GM19397 (cell line): ENCODE measurements around the gene MAST4.

Experiments used
- ATAC-seq: cut with Tn5 transposase; IDR thresholded peaks from one replicate; pipeline ENCODE4 v1.9.1; 2021; ENCODE audit warnings: mild to moderate bottlenecking, moderate library complexity; ENCODE audit not compliant: unreplicated experiment

Gene MAST4

DNA sequence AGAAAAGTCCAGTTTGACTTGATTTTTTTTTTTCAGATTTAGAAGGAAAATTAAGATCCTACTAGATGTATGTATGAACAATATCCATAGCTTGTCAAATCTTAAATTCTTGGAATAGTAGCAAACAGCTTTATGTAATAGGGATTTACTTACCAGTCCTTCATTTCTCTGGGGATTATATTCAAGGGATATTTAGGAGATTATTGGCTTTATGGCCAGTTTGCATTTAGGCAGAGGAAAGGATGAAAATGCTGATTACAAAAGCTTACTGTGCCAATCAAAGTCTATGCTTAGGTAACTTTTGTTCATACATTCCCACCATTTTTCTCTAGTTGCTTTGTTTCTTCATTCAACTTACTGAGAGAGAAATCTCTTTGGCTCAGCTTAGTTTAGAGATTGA is 47.9 kb downstream of the MAST4 start:
- ATAC-seq: no peak

GRCh38 chr5:66645039-66645438 is 48.8 kb downstream of the MAST4 start:
- no peak for ATAC-seq

DNA sequence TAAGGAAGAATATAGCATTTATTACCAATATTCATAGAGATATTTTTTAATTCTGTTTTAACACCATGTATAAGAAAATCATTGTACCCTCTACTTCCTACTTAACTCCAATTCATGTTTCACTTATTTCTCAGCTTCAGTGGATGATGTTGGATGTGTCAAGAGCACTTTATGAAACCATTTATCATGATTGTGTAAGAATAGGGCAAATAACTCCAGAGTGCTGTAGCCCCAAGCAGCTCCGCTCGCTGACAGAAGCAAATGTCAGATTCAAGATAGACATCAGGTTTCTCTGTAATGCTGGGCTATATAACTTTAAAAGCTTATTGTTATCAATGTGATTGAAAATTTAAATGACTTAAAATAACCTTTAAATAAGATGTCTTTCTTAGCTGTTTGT is 50.4 kb downstream of the MAST4 start:
- ATAC-seq: no peak

- no peak for ATAC-seq
Observed at GRCh38 chr5:66647146-66647856, 51.1 kb downstream of the MAST4 start.

DNA sequence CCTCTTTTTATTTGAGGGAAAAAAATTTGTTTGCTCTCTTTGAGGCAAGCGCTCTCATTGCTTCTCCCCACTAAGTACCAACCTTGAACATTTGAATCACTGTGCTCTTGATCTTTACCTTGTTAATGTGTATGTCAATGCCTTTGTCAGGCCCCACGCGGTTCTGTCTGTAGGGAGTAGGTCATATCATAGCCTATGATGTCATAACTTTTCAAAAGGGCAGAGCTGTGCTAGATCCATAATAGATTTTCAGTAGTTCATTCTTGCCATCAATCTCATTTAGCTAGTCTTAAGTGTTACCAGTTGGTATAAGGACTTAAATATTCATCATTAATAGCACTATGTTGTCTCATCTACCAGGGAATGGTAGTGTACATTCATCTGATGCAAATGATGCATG is 56.6 kb downstream of the MAST4 start:
- ATAC-seq: no peak

- no peak for ATAC-seq
Observed at GRCh38 chr5:66653325-66653724, 57.1 kb downstream of the MAST4 start.

DNA sequence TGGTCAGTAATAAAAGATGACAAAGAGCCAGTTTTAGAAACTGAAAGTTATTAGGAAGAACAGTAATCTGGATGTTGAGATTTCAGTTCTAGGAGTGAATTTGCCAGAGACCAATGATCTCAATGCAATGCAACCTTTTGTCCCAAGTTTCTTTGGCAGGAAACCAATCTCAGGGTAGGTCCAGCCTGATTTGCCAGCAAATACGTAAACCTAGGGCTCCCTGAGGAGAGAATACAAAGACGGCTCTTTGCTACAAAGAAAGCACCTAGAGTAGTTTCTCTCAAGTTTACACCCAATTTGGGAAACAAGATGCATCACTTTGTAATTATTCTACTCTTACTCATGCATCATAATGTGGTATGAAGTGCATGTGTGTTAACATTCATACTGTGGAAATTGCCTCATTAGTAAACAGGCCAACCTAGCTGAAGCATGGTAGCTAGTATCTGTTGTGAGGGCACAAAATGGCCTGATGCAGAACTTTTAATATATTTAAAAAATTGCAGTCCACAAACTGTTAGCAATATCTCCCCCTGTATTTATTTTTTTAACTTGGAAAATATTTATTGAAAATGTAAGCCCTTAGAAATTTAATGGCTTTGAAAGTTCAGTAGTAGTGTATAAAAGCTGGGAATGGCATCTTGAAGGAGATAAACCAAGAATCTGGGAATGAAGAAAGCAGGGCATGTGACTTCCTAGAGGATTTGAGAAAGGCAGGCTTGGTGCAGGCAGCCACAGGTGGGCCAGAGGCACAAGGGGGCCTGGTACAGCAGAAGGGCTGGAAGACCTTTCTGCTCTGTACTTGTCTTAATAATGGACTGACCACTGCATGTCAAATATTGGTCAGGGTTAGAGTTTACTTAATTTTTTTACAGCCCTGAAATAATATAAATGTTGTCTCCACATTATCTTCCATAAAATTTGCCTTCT is 59.5 kb downstream of the MAST4 start:
- ATAC-seq: no peak

- ATAC-seq: no peak
Observed at GRCh38 chr5:66658516-66658915, 62.3 kb downstream of the MAST4 start.

GRCh38 chr5:66659780-66660179 is 63.6 kb downstream of the MAST4 start:
- ATAC-seq: no peak

DNA sequence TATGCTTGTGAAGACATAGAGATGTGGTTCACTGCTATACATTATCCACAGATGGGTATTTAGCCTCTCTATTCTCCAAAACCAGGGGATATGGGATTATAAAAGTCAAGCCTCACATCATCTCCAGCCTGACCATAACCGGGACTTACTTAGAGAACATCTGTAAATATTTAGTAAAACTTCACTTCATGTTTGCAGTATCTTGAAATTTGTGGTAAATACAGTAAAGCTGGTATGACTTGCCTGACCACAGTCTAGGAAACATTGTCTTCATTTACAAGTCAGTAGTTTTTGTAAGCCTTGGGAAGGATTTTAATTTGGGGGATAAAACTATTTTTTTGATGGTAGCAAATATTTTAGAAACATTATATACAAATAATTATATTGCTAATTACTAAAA is 64.2 kb downstream of the MAST4 start:
- no peak for ATAC-seq

DNA sequence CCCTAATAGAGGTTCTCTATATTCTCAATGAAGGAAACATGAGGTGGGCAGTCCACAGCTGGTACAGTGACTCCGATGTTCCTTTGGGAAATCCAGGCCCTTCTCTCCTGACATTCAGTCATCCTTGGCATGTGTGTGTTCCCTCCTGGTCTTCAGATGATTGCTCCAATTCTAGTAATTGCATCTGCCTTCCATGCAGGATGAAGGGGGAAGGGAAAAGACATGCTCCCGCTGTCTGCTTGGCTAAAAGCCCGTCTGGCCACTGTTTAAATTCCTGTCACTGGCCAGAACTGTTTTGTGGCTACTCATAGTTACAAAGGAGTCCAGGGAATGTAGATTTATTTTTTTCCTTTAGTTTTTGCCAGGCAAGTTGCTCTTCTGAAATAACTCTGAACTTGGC is 65.0 kb downstream of the MAST4 start:
- ATAC-seq: no peak

GRCh38 chr5:66666778-66667177 is 70.6 kb downstream of the MAST4 start:
- ATAC-seq: no peak

DNA sequence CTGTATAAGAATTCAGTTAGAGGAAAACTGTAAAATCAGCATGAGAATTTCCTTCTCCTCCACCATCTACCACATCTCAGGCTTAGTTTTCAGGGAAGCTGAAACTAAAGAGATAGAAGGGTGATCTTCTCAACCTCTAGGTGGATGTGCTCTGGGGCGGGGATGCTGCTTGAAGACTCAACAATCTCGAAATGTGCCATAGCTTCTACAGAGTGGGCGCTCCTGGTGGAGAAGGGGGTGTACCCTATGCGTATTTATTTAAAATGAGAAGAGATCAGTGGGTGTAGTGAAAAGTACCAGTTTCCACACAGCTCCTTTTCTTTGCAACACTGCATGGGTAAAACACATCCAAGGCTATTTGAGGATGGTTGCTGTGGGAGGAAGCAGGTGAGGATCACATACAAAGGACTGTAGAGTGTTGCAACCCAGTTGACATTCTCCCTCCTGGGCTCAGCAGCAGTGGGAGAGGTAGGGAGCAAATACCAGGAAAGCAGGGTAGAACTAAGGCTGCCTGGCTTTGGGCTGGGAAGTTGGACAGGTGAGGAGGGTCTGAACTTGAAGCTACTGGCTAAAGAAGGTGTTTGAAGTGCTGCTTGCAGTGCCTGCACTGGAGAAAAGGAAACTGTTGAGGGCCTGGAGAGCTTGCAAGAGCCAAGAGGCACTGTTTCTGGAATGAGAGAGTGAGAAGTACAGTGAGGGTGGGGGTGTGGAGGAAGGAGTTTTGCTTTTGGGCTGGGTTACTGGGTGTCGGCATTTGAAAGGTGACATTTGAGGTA is 73.1 kb downstream of the MAST4 start:
- ATAC-seq: no peak

DNA sequence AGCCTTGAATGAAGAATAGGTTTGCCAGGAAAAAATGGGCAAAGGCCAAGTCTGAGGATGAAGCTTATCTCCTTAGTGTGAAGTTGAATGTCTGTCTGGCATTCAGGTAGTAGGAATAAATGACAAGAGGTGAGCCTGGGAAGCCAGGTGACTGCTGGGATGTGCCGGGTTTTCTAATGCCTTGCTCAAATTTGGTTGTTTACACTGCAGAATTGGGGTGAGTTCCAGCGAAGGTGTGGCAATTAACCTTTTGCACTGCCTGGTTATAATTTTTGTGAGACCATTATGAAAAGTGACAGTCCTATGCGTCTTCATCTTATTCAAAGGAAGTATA is 73.6 kb downstream of the MAST4 start:
- ATAC-seq: no peak

- no peak for ATAC-seq
Observed at GRCh38 chr5:66671305-66671704, 75.1 kb downstream of the MAST4 start.

- ATAC-seq: no peak
Observed at GRCh38 chr5:66674802-66675201, 78.6 kb downstream of the MAST4 start.

GRCh38 chr5:66675406-66675805 is 79.2 kb downstream of the MAST4 start:
- ATAC-seq: no peak

GRCh38 chr5:66680221-66680620 is 84.0 kb downstream of the MAST4 start:
- no peak for ATAC-seq

- ATAC-seq: no peak
Observed at GRCh38 chr5:66680804-66681203, 84.6 kb downstream of the MAST4 start.

DNA sequence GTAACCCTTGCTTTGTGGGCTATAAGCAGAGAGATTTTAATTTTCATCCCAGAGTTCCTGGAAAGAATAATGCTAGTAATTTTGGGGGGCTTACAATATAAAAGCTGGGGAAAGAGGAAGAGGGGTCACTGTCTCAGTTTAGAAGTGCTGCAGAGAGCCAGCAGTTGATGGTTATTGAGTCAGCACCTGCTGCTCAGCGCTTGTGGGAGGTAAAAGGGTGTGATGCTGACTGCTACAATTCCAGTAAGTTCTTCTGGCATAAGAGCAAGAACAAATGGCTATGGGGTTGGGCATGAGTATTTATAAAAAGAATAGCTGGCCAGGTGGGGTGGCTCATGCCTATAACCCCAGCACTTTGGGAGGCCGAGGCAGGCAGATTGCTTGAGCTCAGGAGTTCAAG is 88.5 kb downstream of the MAST4 start:
- ATAC-seq: no peak

DNA sequence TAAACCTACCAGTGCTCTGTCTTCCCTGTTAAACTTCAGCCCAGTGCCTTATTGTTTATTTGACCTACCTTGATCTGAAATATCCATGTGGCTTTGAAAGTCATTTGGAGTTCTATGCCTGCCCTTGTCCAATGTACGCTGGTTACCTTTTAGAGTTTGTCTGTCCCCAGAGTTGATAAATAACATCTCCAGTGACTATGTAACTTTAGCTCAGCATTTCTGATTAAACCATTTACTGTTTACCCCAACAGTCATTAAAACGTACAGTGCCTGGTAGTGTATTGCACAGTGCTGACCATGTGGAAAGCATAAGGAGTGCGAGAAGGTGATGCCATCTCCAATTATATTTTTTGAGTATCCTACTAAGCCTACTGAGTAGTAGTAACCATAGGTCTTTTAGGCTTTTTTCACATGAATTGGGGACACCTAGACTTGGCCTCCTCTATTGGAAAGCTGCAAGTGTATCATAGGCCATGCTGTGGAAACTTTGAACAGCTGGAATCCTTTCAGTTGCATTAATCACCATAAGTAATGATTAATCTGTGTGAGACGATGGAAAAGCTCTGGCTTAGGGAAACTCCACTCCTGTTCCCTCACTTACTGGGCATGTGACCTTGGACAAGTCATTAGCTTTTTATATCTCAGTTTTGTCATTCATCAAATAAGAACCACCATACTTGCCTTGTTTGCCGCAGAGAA is 93.5 kb downstream of the MAST4 start:
- ATAC-seq: no peak
